ENCODE measurements around the gene DSCAM. TPM values are rescaled to one million over a fixed set of nuclear protein-coding genes. Genes with fewer than 3 reads are reported as not detected.

DSCAM gene
- total RNA-seq, 1 donor from 2014 or later, result 0.21 TPM

GRCh38 chr21:40783404-40783803, 63.6 kb downstream of the DSCAM start:
- no peak overlapping the region for H3K27ac Mint-ChIP-seq (ENCODE audit: unreplicated experiment)
- no peak for TF ChIP-seq CTCF (IDR thresholded peaks at IDR 0.05; ENCODE audit: unreplicated experiment)
- no peak overlapping the region for H3K4me3 Mint-ChIP-seq (ENCODE audit: unreplicated experiment)
- peaks cover 5% of the 10 kb centered on the region for H3K9me3 Mint-ChIP-seq (ENCODE audit: unreplicated experiment)
- H3K4me1 Mint-ChIP-seq (ENCODE audit: unreplicated experiment), result no peaks in the 10 kb centered on the region
- DNase-seq (ENCODE audit: low spot score), result no peak
- no peaks in the 10 kb centered on the region for H3K36me3 Mint-ChIP-seq (ENCODE audit: low read depth, unreplicated experiment)
- no peaks in the 10 kb centered on the region for H3K27me3 Mint-ChIP-seq (ENCODE audit: unreplicated experiment)

GRCh38 chr21:40770435-40771055, 76.4 kb downstream of the DSCAM start:
- TF ChIP-seq CTCF (IDR thresholded peaks at IDR 0.05; ENCODE audit: unreplicated experiment), result no peak
- H3K4me3 Mint-ChIP-seq (ENCODE audit: unreplicated experiment), result no peak overlapping the region
- H3K4me1 Mint-ChIP-seq (ENCODE audit: unreplicated experiment), result no peaks in the 10 kb centered on the region
- no peaks in the 10 kb centered on the region for H3K36me3 Mint-ChIP-seq (ENCODE audit: low read depth, unreplicated experiment)
- no peak for DNase-seq (ENCODE audit: low spot score)
- no peak overlapping the region for H3K27ac Mint-ChIP-seq (ENCODE audit: unreplicated experiment)
- H3K27me3 Mint-ChIP-seq (ENCODE audit: unreplicated experiment), result no peaks in the 10 kb centered on the region
- peaks cover 7% of the 10 kb centered on the region for H3K9me3 Mint-ChIP-seq (ENCODE audit: unreplicated experiment)

GRCh38 chr21:40769231-40769630, 77.7 kb downstream of the DSCAM start:
- no peaks in the 10 kb centered on the region for H3K36me3 Mint-ChIP-seq (ENCODE audit: low read depth, unreplicated experiment)
- no peak for TF ChIP-seq CTCF (IDR thresholded peaks at IDR 0.05; ENCODE audit: unreplicated experiment)
- H3K27ac Mint-ChIP-seq (ENCODE audit: unreplicated experiment), result no peak overlapping the region
- no peaks in the 10 kb centered on the region for H3K4me1 Mint-ChIP-seq (ENCODE audit: unreplicated experiment)
- no peaks in the 10 kb centered on the region for H3K27me3 Mint-ChIP-seq (ENCODE audit: unreplicated experiment)
- peaks cover 12% of the 10 kb centered on the region for H3K9me3 Mint-ChIP-seq (ENCODE audit: unreplicated experiment)
- no peak overlapping the region for H3K4me3 Mint-ChIP-seq (ENCODE audit: unreplicated experiment)
- DNase-seq (ENCODE audit: low spot score), result no peak

GRCh38 chr21:40768056-40768455, 78.9 kb downstream of the DSCAM start:
- Mint-ChIP-seq H3K4me3 (ENCODE audit: unreplicated experiment) (no peak overlapping the region), H3K36me3 (ENCODE audit: low read depth, unreplicated experiment) (no peaks in the 10 kb centered on the region), H3K4me1 (ENCODE audit: unreplicated experiment) (no peaks in the 10 kb centered on the region), H3K9me3 (ENCODE audit: unreplicated experiment) (peaks cover 12% of the 10 kb centered on the region), H3K27ac (ENCODE audit: unreplicated experiment) (no peak overlapping the region), H3K27me3 (ENCODE audit: unreplicated experiment) (no peaks in the 10 kb centered on the region)
- DNase-seq (ENCODE audit: low spot score), result no peak
- TF ChIP-seq CTCF (IDR thresholded peaks at IDR 0.05; ENCODE audit: unreplicated experiment), result no peak

GRCh38 chr21:40766381-40766780, 80.6 kb downstream of the DSCAM start:
- no peak for TF ChIP-seq CTCF (IDR thresholded peaks at IDR 0.05; ENCODE audit: unreplicated experiment)
- Mint-ChIP-seq H3K4me1 (ENCODE audit: unreplicated experiment) (no peaks in the 10 kb centered on the region), H3K27me3 (ENCODE audit: unreplicated experiment) (no peaks in the 10 kb centered on the region), H3K9me3 (ENCODE audit: unreplicated experiment) (peaks cover 15% of the 10 kb centered on the region), H3K27ac (ENCODE audit: unreplicated experiment) (no peak overlapping the region), H3K4me3 (ENCODE audit: unreplicated experiment) (no peak overlapping the region), H3K36me3 (ENCODE audit: low read depth, unreplicated experiment) (no peaks in the 10 kb centered on the region)
- no peak for DNase-seq (ENCODE audit: low spot score)

Measured in endothelial cell (in vitro differentiated cells).